Inflammatory macrophage (primary cell): ENCODE data around the gene SS18L1.

ENCODE experiments used
- DNase-seq, 2 donors: peaks; one replicate each; pipeline ENCODE4 v3.0.0-alpha.2; 2020 to 2022

SS18L1 gene

DNA sequence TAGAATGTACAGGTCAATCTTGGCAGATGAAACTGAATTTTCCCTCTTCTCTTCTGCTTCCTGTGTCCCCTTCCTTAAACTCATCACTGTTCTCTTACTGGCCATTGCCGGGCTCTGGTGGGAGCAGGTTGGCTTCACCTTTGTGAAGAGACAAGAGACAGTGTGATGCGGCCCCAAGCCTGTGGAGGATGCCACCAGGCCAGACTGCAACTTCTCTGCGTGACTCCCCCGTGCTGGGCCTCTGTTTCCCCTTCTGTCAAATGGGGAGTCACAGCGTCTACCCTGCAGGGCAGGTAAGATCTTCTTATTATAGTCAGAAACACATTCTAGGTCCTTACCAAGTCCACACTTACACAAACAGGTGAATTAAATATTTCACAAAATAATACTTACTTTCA, 23.2 kb upstream of the SS18L1 start:
- DNase-seq: no peak

DNA sequence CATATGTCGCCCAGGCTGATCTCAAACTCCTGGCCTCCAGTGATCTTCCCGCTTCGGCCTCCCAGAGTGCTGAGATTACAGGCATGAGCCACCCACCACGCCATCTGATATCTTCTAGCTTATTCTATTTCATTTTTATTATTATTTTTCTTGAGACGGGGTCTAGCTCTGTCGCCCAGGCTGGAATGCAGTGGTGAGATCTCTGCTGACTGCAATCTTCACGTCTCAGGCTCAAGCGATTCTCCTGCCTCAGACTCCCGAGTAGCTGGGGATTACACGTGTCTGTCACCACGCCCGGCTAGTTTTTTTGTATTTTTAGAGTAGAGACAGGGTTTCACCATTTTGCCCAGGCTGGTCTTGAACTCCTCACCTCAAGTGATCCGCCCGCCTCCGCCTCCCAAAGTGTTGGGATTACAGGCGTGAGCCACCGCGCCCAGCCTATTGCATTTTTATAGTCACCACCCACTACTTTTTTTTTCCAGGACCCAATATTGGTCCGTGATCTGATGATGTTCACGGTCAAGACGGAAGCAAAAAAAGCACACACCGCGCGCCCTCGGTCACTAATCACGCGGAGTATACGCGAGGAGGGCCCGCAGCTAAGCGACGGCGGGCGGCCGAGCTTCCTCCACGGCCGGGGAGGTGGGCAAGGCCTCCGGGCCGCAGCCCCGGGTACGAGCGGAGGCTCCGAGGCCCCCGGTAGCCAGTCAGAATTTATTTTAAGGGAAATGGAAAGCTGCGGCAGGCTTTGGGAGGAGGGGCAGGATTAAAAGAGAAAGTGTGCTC, 22.4 kb upstream of the SS18L1 start:
- peak; percentile 86 to 87 for DNase-seq

DNA sequence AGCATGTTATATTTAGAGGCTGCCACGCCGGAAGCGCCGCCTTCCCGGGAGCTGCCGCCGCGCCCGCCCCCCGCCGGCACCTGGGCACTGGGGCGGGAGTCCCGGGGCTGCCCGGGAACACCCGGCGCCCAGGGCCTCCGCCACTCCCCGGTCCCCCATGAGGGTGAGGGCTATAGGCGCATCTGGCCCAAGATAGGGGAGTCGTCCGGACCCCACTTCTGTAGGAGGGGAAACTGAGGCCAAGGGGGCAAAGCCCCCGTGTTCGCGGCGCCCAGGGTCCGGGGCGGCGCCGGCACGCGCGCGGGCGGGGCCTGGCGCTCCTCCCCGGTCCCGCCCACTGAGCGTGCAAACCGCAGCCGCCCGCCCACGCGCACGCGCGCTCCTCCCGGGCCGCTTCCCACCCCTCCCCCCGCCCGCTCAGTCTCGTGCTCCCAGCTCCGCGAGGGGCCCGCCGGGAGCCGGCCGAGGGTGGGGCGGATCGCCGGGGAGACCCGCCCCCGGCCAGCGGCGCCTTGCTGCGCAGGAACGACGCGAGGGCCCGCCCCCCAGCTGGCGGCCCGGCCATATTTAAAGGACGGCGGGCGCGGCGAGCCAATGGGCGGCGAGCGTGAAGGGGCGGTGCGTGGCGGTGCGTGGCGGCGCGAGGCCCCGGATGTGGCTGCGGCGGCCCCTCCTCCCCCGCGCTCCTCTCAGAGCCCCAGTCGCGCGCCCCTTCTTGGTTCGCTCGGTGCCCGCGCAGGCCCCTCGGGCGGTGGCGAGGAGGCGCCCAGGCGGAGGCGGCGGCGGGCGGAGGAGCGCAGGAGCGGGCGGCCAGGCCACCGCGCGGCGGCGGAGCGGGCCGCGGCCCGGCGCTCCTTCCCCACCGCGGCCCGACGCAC, 21.6 kb upstream of the SS18L1 start, which contains the start of gene LSM14B:
TSS of gene LSM14B (plus strand) at position 700 of the 878 bp plus-strand sequence. CDS start 192 bp downstream, outside the sequence.
- peak; percentile 98 for DNase-seq

DNA sequence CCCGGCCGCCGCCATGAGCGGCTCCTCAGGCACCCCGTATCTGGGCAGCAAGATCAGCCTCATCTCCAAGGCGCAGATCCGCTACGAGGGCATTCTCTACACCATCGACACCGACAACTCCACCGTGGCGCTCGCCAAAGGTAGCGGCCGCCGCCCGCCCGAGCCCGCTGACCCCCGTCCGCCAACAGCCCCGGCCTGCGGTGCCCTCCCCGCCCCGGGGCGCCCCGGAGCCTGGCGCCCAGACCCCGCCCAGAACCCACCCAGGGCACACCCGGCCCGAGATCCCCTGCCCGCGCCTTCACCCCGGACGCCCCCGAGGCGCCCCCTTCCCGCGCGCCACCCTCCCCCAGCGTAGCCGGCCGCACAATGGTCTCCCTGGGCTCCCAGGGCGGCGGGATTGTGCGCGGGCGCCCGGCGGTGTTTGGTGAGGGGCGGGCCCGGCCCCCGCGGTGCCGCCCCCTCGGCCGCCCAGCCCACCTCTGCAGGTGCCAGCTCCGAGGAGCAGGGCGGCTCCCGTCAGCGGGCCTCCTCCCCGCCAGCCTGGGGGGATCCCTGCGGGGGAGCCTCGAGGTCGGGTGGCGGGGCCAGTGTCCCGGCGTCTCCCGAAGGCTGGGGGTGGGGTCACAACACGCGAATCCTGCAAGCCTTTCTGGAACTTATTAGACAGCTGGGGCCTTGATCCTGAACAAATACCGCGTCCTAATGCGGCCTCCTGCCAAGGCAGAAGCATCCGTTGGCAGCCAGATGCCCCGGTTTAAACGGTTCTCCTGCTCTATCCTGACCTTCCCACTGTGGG, 20.7 kb upstream of the SS18L1 start:
- DNase-seq: peak in 1 of 2 donors; percentile 20

DNA sequence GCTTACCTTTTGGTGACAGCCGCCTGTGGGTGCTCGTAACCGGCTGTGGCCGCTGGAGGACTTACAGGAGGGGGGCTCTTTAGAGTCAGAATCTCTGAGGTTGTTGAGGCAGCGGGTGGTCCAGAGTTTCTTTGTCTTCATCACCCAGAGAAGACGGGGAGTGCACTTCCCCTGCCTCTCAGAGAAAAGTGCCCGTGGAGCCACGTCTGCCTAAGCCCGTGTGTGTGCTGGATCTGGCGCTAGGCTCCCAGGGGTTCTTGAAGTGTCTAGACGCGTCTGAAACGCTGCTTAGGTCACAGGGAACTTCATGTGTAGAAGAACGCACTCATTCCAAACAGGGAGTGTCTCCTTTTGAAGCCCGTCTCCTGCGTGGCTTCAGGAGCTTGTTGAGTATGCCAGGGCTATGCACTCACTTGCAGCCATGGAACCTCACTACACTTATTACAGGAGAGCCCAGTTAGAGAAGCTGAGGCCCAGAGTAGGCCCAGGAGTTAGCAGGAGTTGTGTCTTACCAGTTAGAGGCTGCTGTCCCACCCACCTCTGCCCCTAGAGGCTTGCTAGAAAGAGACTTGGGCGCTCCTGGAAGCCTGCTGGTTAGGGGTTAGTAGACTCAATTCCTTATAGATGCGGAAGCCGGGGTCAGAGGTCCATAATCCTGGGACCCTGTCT, 20.0 kb upstream of the SS18L1 start:
- DNase-seq: peak in 1 of 2 donors; percentile 10

DNA sequence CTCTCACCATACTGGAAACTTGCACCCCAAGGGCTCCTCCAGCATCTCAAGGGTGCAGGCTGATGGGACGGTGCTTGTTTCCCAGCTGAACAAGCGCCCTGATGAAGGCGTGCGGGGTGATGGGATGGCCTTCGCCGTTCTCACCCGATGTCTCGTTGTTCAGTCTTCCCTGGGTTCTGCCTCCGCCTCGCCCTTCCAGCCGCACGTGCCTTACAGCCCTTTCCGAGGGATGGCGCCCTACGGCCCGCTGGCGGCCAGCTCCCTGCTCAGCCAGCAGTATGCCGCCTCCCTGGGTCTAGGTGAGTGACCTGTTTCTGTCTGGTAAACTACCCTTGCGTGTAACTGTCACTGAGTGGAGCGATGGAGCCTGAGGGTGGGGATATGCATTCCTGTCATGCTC, 17.4 kb upstream of the SS18L1 start:
- DNase-seq: no peak

DNA sequence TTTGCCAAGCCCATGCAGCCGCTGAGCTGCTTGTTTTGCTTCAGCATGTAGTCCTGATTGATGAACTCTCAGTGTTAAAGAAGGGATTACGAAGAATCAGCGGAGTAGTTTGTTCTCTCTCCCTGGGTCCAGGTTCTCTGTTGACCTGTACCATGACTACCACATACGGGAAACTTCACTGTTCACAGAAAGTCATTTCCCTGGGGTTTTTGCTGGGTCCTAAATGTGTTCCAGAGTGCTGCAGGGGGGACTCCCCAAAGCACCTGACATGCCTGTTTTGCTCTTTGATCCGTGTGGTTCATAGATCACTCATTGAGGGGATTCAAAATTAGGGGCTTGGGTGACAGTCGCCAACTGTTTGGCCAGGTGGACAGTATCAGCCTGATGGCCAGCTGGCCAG, 15.8 kb upstream of the SS18L1 start:
- no peak for DNase-seq

DNA sequence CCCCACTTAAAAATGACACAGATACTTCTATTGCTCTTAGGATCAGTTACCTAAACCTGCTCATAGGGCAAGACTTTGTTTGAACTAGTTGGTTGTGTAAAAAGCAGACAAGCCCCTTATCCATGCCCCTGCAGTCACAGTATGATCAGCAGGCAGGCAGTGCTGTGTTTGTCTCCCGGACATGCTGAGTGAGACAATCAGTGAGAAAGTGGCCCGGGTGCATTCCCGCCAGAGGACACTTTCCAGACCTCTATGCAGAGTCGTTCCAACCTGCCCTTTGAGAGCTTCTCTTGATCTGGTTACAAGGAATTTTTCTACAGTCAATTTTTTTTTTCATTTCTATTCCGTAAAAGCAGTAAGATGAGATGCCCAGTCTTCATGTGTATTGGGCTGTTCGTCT, 15.1 kb upstream of the SS18L1 start:
- DNase-seq: no peak

DNA sequence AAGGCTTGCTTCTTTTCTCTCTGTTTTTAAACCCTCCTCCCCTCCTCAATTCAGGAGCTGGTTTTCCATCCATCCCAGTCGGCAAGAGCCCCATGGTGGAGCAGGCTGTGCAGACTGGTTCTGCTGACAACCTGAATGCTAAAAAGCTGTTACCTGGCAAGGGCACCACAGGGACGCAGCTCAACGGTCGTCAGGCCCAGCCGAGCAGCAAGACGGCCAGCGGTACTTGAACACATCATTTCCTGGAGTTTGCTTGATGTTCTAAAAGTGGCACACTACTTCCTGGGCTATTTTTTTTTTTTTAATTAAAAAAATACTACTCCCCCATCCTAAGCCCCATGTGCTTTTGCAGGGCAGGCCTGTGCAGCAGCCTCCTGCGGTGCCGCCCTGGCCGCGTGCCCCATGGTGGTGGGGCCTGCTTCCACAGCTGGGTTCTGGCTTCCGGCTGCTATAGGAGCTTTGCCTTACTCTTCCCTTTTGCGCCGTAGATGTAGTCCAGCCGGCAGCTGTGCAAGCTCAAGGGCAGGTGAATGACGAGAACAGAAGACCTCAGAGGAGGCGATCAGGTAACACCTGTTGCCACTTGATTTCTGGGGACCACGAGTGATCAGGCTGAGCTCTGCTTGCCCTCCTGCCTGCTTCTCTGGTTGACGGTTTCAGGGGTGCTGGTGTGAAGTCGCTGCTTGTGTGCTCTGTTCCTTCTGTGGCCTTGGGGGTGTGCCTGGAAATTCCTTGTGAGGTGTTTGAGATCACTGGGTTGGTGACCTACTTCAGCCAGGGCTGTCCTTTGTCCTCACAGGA, 13.6 kb upstream of the SS18L1 start:
- DNase-seq: no peak

DNA sequence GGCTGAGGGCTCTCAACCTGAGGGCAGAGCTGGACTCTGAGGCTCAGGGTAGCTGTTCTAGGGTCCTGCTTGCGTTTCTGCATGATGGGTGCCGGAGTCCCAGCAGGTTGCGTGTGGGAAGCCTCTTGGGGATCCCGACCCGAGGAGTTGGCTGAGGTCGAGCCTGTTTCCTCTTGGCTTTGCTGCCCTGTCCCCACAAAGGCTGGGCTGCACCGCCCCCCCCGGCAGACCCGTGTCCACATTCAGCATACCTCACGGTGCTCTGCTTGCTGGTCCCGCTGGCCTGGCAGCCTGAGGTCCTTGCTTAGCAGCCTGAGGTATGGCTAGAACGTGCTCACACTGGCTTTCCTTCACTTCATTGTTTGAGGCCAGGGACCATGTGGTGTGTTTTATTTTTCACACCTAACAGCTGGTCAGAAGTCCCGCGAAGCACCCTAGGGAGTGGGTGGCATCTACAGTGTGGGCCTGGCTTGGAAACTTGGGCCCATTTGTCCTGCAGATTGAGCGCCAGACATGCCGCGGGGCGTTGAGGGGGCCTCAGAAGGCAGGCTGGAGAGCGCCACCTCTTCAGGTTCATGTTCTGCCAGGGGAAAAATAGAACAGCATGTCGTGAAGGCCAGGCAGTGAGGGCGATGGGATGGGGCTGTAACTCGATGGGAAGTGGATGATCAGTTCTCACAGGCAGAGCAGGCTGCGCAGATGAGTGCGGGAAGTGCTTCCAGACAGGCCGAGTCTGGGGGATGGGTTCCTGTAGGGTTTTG, 11.8 kb upstream of the SS18L1 start:
- DNase-seq: no peak

DNA sequence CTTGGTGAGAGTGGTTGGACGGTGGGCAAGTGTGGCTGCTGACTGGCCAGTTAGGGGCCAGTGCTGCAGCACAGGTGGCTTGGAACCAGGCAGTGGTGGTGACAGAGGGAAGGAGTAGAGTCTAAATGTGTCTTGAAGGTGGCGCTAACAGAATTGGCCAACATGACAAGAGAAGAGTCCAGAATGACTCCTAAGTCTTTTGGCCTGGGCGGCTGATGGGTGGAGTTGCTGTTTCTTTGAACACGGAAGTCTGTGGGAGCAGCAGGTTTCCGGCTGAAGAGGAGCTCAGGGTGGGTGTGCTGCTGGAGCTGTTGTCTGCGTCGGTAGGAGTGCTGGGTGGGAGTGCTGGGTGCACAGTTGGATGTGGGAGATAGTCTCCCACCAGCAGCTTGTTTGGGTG, 11.1 kb upstream of the SS18L1 start:
- DNase-seq: peak; percentile 74 to 77

DNA sequence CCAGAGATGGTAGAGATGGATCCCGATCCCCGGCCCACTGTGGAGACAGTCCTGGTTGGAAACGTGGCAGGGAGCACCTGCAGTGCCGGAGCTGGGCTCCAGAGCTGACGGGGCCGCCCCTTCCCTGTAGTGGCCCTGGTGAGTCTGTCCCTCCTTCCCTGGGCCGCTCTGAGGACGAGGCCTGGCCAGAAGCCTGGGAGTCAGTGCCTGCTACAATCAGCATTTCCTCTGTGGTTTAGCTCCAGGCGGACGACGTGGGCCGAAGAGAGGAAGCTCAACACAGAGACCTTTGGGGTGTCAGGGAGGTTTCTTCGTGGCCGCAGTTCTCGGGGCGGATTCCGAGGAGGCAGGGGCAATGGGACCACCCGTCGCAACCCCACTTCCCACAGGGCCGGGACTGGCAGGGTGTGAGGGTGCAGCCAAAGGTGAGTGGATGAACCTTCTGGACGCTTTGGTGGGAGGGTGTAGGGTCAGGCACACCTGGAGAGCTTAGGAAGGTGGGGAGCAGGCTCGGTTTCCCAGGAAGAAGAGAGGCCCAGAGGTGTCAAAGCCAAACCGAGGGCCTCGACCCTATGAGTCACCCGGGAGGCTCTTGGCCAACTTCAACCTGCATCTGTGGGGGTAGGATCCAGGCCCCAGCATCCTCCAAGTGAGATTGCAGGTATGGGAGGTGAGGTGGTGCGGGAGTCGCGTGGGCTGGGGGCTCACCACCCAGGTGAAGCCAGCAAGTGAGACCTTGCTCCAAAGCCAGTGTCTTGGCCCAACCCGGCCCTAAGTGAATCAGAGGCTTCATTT, 10.3 kb upstream of the SS18L1 start:
- DNase-seq: peak; percentile 82 to 89

DNA sequence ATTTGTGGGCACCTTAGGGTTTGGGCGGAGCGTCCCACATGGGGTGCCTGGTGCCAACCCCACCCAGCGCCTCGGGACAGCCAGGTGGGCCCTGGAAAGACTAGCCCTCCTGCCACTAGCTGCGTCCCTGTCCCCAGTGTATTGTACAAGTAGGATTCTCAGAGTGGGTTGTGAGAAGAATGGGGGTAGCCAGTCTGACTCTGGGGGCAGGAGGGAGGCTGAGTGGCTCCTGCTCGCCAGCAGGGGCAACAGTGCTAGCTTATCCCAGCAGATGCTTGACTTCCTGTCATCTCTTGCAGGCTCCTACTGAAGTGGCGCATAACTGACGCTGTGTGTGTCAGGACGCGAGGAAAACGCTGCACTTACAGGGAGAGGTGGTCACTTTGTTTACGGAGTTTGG, 9.7 kb upstream of the SS18L1 start:
- no peak for DNase-seq

DNA sequence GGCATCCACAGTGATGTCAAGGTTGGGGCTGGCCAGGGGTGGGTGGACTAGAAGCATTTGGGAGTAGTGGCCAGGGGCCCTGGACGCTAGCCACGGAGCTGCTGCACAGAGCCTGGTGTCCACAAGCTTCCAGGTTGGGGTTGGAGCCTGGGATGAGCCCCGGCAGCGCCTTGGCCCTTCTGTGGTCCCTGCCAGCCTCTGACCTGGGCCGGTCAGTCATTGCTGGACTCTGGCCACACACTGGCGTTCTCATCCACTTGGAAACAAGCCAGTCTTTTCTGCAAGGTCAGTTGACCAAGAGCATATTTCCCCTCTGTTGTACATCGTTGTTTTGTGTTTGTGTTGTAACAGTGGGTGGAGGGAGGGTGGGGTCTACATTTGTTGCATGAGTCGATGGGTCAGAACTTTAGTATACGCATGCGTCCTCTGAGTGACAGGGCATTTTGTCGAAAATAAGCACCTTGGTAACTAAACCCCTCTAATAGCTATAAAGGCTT, 8.8 kb upstream of the SS18L1 start:
- peak; percentile 25 to 70 for DNase-seq

DNA sequence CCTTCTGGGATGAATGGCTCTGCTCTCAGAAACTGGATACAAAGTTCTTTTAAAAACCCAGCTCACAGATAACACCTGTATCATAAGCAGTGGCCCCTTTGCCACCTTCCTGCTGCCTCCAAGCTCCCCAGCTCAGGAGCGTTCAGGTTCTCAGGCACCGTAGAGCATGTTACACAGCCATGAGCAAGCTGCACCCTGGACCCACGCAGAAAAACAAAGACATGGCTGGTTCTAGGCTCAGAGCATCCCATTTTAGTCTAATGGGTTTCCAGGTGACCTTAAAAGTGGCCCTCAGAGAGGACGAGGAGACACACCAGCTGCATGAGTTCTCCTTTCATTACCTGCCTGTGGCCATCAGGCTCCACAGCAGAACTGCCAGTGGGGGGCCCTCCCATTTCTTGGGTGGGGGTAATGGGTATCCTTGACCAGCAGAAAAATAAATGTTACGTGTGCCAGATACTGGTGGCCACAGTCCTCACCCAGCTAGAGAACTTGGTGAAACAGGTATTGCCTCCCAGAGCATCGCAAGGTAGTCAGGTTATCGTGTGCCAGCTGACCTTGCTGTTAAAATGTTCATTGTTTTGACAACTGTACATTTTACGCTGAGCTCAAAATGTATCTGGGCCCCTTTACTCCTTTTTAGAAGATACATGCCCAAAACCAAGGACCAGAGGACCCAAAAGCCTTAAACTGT, 7.8 kb upstream of the SS18L1 start:
- no peak for DNase-seq

DNA sequence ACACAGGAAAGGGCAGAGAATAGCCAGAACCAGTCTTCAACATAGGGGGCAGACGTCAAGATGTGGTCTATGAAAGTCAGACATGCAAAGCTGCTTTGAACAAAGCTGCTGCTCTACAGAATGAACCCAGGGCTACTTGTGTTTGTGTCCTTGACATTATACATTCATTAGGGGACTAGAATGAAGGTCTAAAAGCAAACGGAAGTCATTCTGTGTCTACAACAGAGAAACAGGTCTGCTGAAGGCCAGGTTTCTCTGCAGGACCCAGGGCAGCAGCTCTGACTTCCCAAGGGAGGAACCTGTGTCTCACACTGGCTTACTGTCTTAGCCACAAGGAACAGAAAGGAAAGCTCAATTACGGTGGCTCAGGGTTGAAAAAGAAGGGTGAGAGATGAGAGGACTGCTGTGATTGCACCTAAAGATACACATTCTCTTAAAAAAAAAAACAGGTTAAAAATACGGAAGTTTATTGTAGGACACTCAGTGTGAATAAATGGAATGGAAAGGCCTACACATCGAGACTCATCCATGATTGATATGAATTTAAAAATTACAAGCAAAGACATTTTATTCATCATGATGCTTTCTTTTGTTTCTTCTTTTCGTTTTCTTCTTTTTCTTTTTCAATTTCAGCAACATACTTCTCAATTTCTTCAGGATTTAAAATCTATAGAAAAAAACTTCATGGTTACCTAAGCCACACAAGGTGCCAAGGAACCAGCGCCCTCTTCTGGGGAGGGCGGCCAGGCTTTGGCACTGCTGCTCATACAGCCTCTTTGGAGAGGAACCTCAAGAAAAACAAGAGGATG, 7.1 kb upstream of the SS18L1 start:
- peak; percentile 69 to 76 for DNase-seq

DNA sequence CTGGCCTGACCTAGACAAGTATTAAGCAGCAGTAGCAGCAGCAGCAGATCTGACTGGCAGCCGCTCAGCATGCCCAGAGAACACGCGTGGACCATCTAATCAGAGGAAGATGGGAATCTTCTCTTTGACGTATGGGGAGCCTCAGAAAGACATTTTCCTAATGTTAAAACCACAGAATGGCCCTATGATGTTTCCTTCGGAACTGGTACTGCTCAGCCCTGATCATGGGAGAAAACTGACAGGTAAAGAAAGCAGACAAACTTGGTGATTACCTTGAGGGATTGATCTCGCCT, 6.5 kb upstream of the SS18L1 start:
- no peak for DNase-seq

DNA sequence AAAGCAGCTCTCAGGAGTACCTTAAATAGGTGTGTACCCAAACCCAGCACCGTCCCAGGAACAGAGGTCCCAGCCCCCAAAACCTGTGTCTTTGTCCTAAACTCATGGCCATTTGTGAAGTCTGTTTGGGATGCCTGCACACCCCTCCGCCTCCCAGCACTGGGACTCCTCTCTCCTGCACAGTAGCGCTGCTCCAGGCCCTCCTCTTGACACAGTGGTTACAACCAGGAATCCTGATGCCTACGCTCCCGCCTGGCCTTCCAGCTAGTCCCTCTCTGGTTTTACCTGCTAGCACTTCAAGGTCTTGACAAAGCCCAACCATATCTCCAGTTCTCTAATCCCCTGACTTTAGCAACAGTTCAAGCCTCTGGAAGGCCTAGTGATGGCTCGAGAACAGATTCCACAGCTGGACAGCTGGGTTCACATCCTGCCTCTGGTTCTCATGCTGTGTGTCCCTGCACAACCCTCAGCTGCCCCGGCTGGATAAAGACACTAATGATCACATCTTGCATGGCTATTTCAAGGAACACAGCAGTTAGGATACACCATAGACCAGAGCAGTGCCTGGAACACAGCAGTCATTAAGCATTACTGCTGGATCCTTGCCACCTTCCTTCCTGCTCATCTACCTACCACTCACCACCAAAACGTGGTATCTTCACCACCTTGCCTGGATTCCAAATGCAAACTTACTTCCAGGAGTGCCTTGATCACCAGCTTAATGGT, 5.9 kb upstream of the SS18L1 start:
- DNase-seq: no peak
